Measurements from ENCODE around the gene NR2F6.

Gene NR2F6

DNA sequence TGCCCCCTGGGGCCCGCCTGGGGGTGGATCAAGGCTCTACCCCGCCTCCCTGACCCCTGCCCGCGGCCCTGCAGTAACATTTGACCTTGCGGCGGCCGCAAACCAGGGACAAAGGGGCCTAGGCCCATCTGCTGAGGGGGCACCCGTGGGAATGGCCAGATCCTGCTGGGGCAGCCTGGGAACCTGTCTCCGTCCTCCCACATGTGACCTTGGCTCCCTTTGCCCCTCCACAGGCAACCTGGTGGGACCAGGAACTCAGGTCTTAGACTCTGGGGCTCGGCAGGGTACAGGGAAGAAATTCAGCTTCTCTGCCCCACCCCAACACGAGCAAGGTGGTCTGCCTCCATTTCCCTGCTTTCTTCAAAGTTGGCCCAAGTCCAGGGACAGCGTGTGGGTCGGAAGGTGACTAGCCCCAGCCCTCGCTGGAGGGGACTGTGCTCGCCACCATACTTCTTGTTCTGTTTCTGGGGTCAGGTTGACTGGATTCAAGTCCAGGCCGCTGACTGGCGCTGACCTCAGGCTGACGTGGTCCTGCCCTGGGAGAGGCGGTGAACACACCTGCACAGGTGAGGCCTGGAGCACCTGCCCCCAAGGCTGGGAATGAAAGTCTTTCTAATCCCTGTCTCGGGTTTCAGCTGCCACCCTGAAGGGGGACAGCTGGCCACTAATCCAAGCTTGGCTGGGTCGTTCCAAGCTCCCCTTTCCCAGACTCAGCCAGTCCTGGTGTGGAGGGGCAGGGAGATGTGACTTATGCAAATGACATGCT lies 2.5 kb upstream of the NR2F6 start:
- H3K4me3 ChIP-seq (ENCODE audit: severe bottlenecking), result no peak overlapping the region
- peak overlapping the region; percentile 84 for H3K27ac ChIP-seq (ENCODE audit: poor library complexity, severe bottlenecking)
- peaks cover 39% of the 10 kb centered on the region for H3K4me1 ChIP-seq (ENCODE audit: insufficient read depth, poor library complexity, severe bottlenecking)
- DNase-seq (ENCODE audit: low spot score) (no peak), ATAC-seq (ENCODE audit: low read depth) (peak; percentile 67)
- no peaks in the 10 kb centered on the region for H3K36me3 ChIP-seq (ENCODE audit: low read depth)
- TF ChIP-seq, protein P1, sequence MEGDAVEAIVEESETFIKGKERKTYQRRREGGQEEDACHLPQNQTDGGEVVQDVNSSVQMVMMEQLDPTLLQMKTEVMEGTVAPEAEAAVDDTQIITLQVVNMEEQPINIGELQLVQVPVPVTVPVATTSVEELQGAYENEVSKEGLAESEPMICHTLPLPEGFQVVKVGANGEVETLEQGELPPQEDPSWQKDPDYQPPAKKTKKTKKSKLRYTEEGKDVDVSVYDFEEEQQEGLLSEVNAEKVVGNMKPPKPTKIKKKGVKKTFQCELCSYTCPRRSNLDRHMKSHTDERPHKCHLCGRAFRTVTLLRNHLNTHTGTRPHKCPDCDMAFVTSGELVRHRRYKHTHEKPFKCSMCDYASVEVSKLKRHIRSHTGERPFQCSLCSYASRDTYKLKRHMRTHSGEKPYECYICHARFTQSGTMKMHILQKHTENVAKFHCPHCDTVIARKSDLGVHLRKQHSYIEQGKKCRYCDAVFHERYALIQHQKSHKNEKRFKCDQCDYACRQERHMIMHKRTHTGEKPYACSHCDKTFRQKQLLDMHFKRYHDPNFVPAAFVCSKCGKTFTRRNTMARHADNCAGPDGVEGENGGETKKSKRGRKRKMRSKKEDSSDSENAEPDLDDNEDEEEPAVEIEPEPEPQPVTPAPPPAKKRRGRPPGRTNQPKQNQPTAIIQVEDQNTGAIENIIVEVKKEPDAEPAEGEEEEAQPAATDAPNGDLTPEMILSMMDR (IDR thresholded peaks at IDR 0.05; ENCODE audit: poor library complexity, severe bottlenecking), result no peak
- no peaks in the 10 kb centered on the region for H3K9me3 ChIP-seq (ENCODE audit: severe bottlenecking)
- no peaks in the 10 kb centered on the region for H3K27me3 ChIP-seq (ENCODE audit: insufficient read depth, poor library complexity, severe bottlenecking)

DNA sequence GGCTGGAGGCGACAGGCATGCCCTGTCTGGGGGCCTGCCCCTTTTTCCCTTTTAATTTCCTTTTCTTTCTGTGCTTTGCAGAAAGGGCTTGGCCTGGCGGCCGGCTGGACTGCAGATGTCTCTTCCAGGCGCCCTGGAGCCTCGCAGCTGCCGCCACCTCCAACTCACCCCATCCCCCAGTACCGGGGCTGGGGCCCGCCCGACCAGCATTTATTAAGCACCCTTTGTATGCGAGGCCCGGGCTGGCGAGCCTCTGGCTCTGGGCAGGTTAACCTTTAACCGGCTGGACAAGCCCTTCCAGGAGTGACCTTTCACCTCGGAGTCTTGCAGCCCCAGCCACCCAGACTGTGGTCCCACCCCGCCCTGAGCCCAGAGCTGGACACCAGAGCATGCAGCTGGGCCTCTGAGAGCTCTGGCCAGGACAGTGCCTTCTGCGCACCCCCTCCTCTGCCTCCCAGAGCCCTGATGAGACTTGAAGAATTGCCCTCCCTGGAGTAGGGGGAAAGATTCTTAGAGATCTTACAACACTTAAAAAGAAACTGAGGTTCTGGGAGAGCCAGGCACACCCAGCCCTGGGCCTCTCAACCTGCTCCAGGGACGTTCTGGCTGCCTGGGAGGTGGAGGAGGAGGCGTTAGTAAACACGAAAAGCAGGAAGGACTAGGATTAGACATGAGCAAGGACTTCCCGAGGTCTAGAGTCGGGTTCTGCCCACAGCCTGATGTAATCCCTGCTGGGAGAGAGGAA lies 1.1 kb upstream of the NR2F6 start:
- Histone ChIP-seq H3K4me1 (ENCODE audit: insufficient read depth, poor library complexity, severe bottlenecking) (peaks cover 39% of the 10 kb centered on the region), H3K27ac (ENCODE audit: poor library complexity, severe bottlenecking) (peak overlapping the region; percentile 84), H3K4me3 (ENCODE audit: severe bottlenecking) (peak overlapping the region; percentile 29), H3K27me3 (ENCODE audit: insufficient read depth, poor library complexity, severe bottlenecking) (no peaks in the 10 kb centered on the region), H3K9me3 (ENCODE audit: severe bottlenecking) (no peaks in the 10 kb centered on the region), H3K36me3 (ENCODE audit: low read depth) (no peaks in the 10 kb centered on the region; the same call in 1 of the 2 replicates)
- DNase-seq (ENCODE audit: low spot score), result no peak
- TF ChIP-seq, protein P1 (IDR thresholded peaks at IDR 0.05; ENCODE audit: poor library complexity, severe bottlenecking), result no peak
- ATAC-seq (ENCODE audit: low read depth), result peak; percentile 2; the same call in 1 of the 3 replicates

DNA sequence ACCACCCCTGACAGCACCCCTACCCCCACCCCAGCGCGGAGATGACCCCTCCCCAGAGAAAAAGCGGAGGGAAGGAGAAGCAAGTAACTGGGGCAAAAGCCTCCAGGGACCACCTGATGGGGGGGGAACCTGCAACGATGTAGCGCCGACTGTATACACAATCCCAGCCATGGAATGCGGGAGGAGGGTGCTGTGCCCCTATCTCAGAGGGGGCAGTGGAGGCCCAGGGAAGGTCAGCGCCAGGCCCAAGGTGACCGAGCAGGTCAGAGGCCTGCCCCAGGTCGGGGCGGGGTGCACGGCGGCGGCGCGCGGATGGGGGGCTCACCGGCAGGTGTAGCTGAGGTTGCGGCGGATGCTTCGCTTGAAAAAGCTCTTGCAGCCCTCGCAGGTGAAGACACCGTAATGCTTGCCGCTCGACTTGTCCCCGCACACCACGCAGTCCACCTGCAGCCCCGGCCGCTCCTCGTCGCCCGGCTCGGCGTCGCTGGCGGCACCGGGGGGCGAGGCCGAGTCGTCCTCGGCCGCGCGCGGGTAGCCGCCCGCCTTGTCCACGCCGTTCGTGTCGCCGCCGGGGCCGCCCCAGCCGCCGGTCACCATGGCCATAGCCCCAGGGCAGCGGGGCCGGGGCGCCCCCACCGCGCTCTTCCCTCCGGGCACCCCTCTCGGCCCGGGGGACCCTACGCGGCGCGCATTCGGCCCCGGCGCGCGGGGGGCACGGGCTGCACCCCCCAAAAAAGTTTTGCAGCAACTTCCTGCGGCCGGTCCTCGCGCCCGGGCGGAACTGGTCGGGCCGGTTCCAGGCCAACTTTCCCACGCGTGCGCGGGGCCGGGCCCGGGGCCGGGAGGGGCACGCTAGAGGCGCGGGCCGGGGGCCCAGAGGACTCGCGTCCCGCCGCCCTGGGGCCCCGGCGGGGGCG lies 843 bp downstream of the NR2F6 start:
- Histone ChIP-seq H3K36me3 (ENCODE audit: low read depth) (peaks cover 18% of the 10 kb centered on the region), H3K4me3 (ENCODE audit: severe bottlenecking) (peak overlapping the region; percentile 77), H3K27me3 (ENCODE audit: insufficient read depth, poor library complexity, severe bottlenecking) (no peaks in the 10 kb centered on the region), H3K9me3 (ENCODE audit: severe bottlenecking) (no peaks in the 10 kb centered on the region), H3K4me1 (ENCODE audit: insufficient read depth, poor library complexity, severe bottlenecking) (peaks cover 41% of the 10 kb centered on the region), H3K27ac (ENCODE audit: poor library complexity, severe bottlenecking) (peak overlapping the region; percentile 84)
- TF ChIP-seq, protein P1 (IDR thresholded peaks at IDR 0.05; ENCODE audit: poor library complexity, severe bottlenecking), result no peak
- ATAC-seq (ENCODE audit: low read depth), result no peak
- no peak for DNase-seq (ENCODE audit: low spot score)

GRCh38 chr19:17243830-17244617 lies 1.7 kb downstream of the NR2F6 start:
- TF ChIP-seq, protein P1 (IDR thresholded peaks at IDR 0.05; ENCODE audit: poor library complexity, severe bottlenecking), result no peak
- DNase-seq (ENCODE audit: low spot score) (no peak), ATAC-seq (ENCODE audit: low read depth) (peak; percentile 47)
- Histone ChIP-seq H3K4me1 (ENCODE audit: insufficient read depth, poor library complexity, severe bottlenecking) (peaks cover 33% of the 10 kb centered on the region), H3K9me3 (ENCODE audit: severe bottlenecking) (no peaks in the 10 kb centered on the region), H3K27me3 (ENCODE audit: insufficient read depth, poor library complexity, severe bottlenecking) (no peaks in the 10 kb centered on the region), H3K27ac (ENCODE audit: poor library complexity, severe bottlenecking) (peak overlapping the region; percentile 84), H3K36me3 (ENCODE audit: low read depth) (peaks cover 23% of the 10 kb centered on the region), H3K4me3 (ENCODE audit: severe bottlenecking) (peak overlapping the region; percentile 77)

Data from RWPE2 (cell line).